A549 (cell line): Measurements from ENCODE around the gene ABI3BP. TPM values are rescaled to one million over a fixed set of nuclear protein-coding genes. Genes with fewer than 3 reads are reported as not detected.
A peak's percentile ranks its signal among the peaks of the same experiment; 100 is the strongest.

Experiments used
- ATAC-seq, 2 experiments: fragments of 200-7000 bp in 1 of 2; fragments of >200 bp in 1 of 2; cut with Nextera tagmentation in 1 of 2; cut with Tn5 transposase in 1 of 2; 3 replicates each; pipeline versions ENCODE4 v1.8.0 to v1.9.1; 2018 to 2020; ENCODE audit warnings: mild to moderate bottlenecking in 1 of 2, moderate library complexity in 1 of 2
- CTCF ChIA-PET: fragments of 300-600 bp; sonication (Branson Sonifier 250); formaldehyde crosslinking; extraction: SDS; loops from one replicate; lab custom pipeline; 2021; ENCODE audit warnings: antibody characterized with exemption, inconsistent platforms; lab: Yijun Ruan, JAX
- POLR2A ChIA-PET: fragments of 350-600 bp; formaldehyde crosslinking; extraction: SDS; loops from one replicate; lab custom pipeline; 2021; ENCODE audit warnings: antibody characterized with exemption, inconsistent platforms; lab: Yijun Ruan, JAX
- DNase-seq, 2 experiments: peaks; one replicate each; pipeline versions ENCODE4 v3.0.0 to v3.0.0-alpha.2; 2011 to 2016; ENCODE audit warnings: low read depth in 1 of 2, low spot score in 1 of 2
- FAIRE-seq: peaks from 2 replicates; lab custom pipeline; 2011; peaks lifted over from hg19 to GRCh38; lab: Jason Lieb, UNC
- H3K27ac ChIP-seq, 2 experiments: fragments of >200 bp; sonication (Bioruptor Twin); formaldehyde crosslinking; 3 replicates each; pipeline ENCODE4 v1.5.1; 2016 to 2017
- H3K4me1 ChIP-seq: fragments of >200 bp; sonication (Bioruptor Twin); formaldehyde crosslinking; 3 replicates; pipeline ENCODE4 v1.6.1; 2016
- H3K4me2 ChIP-seq: fragments of >200 bp; sonication (Bioruptor Twin); formaldehyde crosslinking; 3 replicates; pipeline ENCODE4 v1.6.1; 2016
- H3K4me3 ChIP-seq: fragments of >200 bp; sonication (Bioruptor Twin); formaldehyde crosslinking; 3 replicates; pipeline ENCODE4 v1.5.1; 2016
- H3K9me3 ChIP-seq: fragments of >200 bp; sonication (Bioruptor Twin); formaldehyde crosslinking; 3 replicates; pipeline ENCODE4 v1.6.1; 2016
- BHLHE40 ChIP-seq: IDR thresholded peaks from 2 replicates; pipeline ENCODE4 v1.6.1; 2012; ENCODE audit warnings: low read depth, low read length, inconsistent platforms
- CTCF ChIP-seq: fragments of >200 bp; sonication (Bioruptor Twin); formaldehyde crosslinking; IDR thresholded peaks from 3 replicates; pipeline ENCODE4 v1.5.1; 2016
- ELK1 ChIP-seq: fragments of 150-350 bp; IDR thresholded peaks from 2 replicates; pipeline ENCODE4 v1.6.1; 2014; ENCODE audit warnings: low read depth, mild to moderate bottlenecking, low read length
- FOSL2 ChIP-seq, 2 experiments: fragments of 450-650 bp in 1 of 2; fragments of >200 bp in 1 of 2; sonication (Bioruptor Twin) in 1 of 2; formaldehyde crosslinking; IDR thresholded peaks; 2 replicates each; pipeline versions ENCODE4 v1.5.0 to v1.6.1; 2016 to 2020; ENCODE audit warnings: mild to moderate bottlenecking in 1 of 2, moderate library complexity in 1 of 2
- HDAC2 ChIP-seq: fragments of 200-600 bp; sonication (generic); IDR thresholded peaks from 2 replicates; pipeline ENCODE4 v1.6.1; 2016
- HES2 ChIP-seq: fragments of >200 bp; sonication (Bioruptor Twin); formaldehyde crosslinking; IDR thresholded peaks from 2 replicates; pipeline ENCODE4 v1.6.1; 2016
- HMGXB4 ChIP-seq: fragments of 250-450 bp; sonication (Bioruptor Pico); IDR thresholded peaks from 2 replicates; pipeline ENCODE4 v1.5.0; 2021; ENCODE audit warnings: mild to moderate bottlenecking, moderate library complexity, borderline replicate concordance
- HOXA7 ChIP-seq: fragments of 250-450 bp; sonication (Bioruptor Pico); IDR thresholded peaks from 2 replicates; pipeline ENCODE4 v1.5.0; 2020; ENCODE audit warnings: mild to moderate bottlenecking, moderate library complexity
- JUN ChIP-seq, 2 experiments: fragments of >200 bp; sonication (Bioruptor Twin); formaldehyde crosslinking; IDR thresholded peaks; 2 replicates in 1 of 2; 3 replicates in 1 of 2; pipeline ENCODE4 v1.6.1; 2016 to 2017
- MAZ ChIP-seq: fragments of 150-350 bp; IDR thresholded peaks from 2 replicates; pipeline ENCODE4 v1.6.1; 2014; ENCODE audit warnings: antibody characterized with exemption, low read depth, low read length, borderline replicate concordance
- NFE2L2 ChIP-seq: fragments of 150-350 bp; conservative IDR thresholded peaks from 2 replicates; pipeline ENCODE4 v1.6.1; 2014; ENCODE audit warnings: low read length
- PHF8 ChIP-seq: fragments of 200-600 bp; sonication (generic); IDR thresholded peaks from 2 replicates; pipeline ENCODE4 v1.6.1; 2016; ENCODE audit warnings: low read depth, mild to moderate bottlenecking, antibody characterized with exemption, moderate library complexity, borderline replicate concordance
- POLR2A ChIP-seq: IDR thresholded peaks from 2 replicates; pipeline ENCODE4 v1.6.1; 2012; ENCODE audit warnings: mild to moderate bottlenecking, low read length
- POLR2AphosphoS2 ChIP-seq: conservative IDR thresholded peaks from 2 replicates; pipeline ENCODE4 v1.6.1; 2012; ENCODE audit warnings: low read length, improper control_type of control experiment, inconsistent platforms
- RAD21 ChIP-seq, 2 experiments: fragments of >200 bp in 1 of 2; sonication (Bioruptor Twin) in 1 of 2; formaldehyde crosslinking in 1 of 2; IDR thresholded peaks in 1 of 2; conservative IDR thresholded peaks in 1 of 2; 2 replicates in 1 of 2; 3 replicates in 1 of 2; pipeline ENCODE4 v1.6.1; 2012 to 2018; ENCODE audit warnings: inconsistent platforms in 1 of 2
- REST ChIP-seq: fragments of 200-600 bp; sonication (generic); IDR thresholded peaks from 2 replicates; pipeline ENCODE4 v1.6.1; 2016; ENCODE audit warnings: antibody characterized with exemption, mild to moderate bottlenecking, moderate library complexity
- TP53 ChIP-seq: fragments of 250-450 bp; sonication (Bioruptor Pico); IDR thresholded peaks from 2 replicates; pipeline ENCODE4 v1.5.0; 2021; ENCODE audit warnings: mild to moderate bottlenecking, moderate library complexity
- ZC3H11A ChIP-seq: fragments of 450-650 bp; IDR thresholded peaks from 2 replicates; pipeline ENCODE4 v1.6.1; 2014; ENCODE audit warnings: antibody characterized with exemption, mild to moderate bottlenecking
- ZFP36 ChIP-seq: fragments of 450-650 bp; IDR thresholded peaks from 2 replicates; pipeline ENCODE4 v1.6.1; 2014; ENCODE audit warnings: borderline replicate concordance; ENCODE audit not compliant: partially characterized antibody
- WGBS: methylation state at CpG from one replicate; pipeline ENCODE4 v1.1.6; 2017; ENCODE audit errors: missing lambda C conversion rate; 5-methylcytosine and 5-hydroxymethylcytosine counted together
- polyA plus RNA-seq, 4 experiments: library from polyadenylated mRNA; depleted of rRNA in 3 of 4; stranded (reverse); fragments of >200 nt; fragmentation: RNase III in 1 of 4; extraction: RNeasy Plus Mini Kit Qiagen cat#74134 plus additional on column Dnase treatment in 1 of 4; gene quantifications; 2 replicates in 3 of 4; 3 replicates in 1 of 4; pipeline ENCODE4 v1.2.3, GENCODE V29; 2011 to 2017

Gene ABI3BP
- polyA plus RNA-seq, 2 of the 4 experiments (the other 2 are of a cell fraction) = 1.3 to 1.8 TPM

GRCh38 chr3:101026881-101027280, 33.7 kb upstream of the ABI3BP start:
- ChIA-PET CTCF (interaction anchor here (0.6 to 2.4 kb wide), 2 partner anchors 20 to 169 kb away, joined by 3 to 9 read pairs; no protein-coding TSS in a partner anchor), POLR2A (no interaction called here)
- FAIRE-seq (no peak), ATAC-seq (no peak), DNase-seq (no peak)
- no peak overlapping the region for H3K4me2 ChIP-seq
- H3K9me3 ChIP-seq = peaks cover 14% of the 10 kb centered on the region; the same call in 2 of the 3 replicates
- H3K4me1 ChIP-seq = no peaks in the 10 kb centered on the region
- TF ChIP-seq HMGXB4 (CRISPR knock-in tag) (no peak), ELK1 (no peak), NFE2L2 (no peak), JUN (IDR thresholded peaks at IDR 0.05) (no peak), RAD21 (conservative IDR thresholded peaks at IDR 0.05 in 1 of 2, IDR thresholded peaks at IDR 0.05 in 1 of 2) (no peak)
- WGBS = 31% methylated on average over 2 of the region's 2 CpGs
- H3K4me3 ChIP-seq = no peak overlapping the region
- no peak overlapping the region for H3K27ac ChIP-seq

- Histone ChIP-seq H3K4me3 (no peak overlapping the region), H3K9me3 (peaks cover 8% of the 10 kb centered on the region; the same call in 1 of the 3 replicates), H3K4me1 (no peaks in the 10 kb centered on the region), H3K27ac (no peak overlapping the region), H3K4me2 (no peak overlapping the region)
- WGBS = 59% methylated on average over 2 of the region's 2 CpGs
- ATAC-seq (no peak), FAIRE-seq (no peak), DNase-seq (no peak)
- ChIA-PET POLR2A (no interaction called here), CTCF (interaction anchor here (0.6 to 2.4 kb wide), 4 partner anchors 13 to 170 kb away, joined by 3 to 9 read pairs (median 3); no protein-coding TSS in a partner anchor)
- TF ChIP-seq MAZ (no peak), FOSL2 (IDR thresholded peaks at IDR 0.05) (no peak), FOSL2 (CRISPR knock-in tag; IDR thresholded peaks at IDR 0.05) (no peak), HOXA7 (CRISPR knock-in tag) (no peak)
Measured at GRCh38 chr3:101026244-101026643, 33.0 kb upstream of the ABI3BP start.

- Histone ChIP-seq H3K4me3 (no peak overlapping the region), H3K9me3 (0 out of 3 replicates have a peak, but pooled peaks cover 3% of the 10 kb centered on the region), H3K27ac (no peak overlapping the region), H3K4me1 (peaks cover 8% of the 10 kb centered on the region; the same call in 2 of the 3 replicates), H3K4me2 (no peak overlapping the region)
- WGBS = 66% methylated on average over 3 of the region's 3 CpGs
- no peak for DNase-seq
- ATAC-seq = no peak
- TF ChIP-seq TP53 (no peak), POLR2AphosphoS2 (no peak), HES2 (no peak), BHLHE40 (no peak), MAZ (no peak)
- POLR2A ChIA-PET = no interaction called here
- no peak for FAIRE-seq
- CTCF ChIA-PET = no interaction called here
Measured at GRCh38 chr3:101020351-101021015, 27.3 kb upstream of the ABI3BP start.

GRCh38 chr3:101017017-101017416, 23.8 kb upstream of the ABI3BP start:
- H3K4me2 ChIP-seq = peak overlapping the region; percentile 38; the same call in 1 of the 3 replicates
- no peak for TF ChIP-seq HES2
- no peak for TF ChIP-seq ZFP36
- TF ChIP-seq REST = no peak
- no peak for TF ChIP-seq POLR2A
- TF ChIP-seq CTCF = no peak
- TF ChIP-seq ZC3H11A = no peak
- no peak for TF ChIP-seq HDAC2
- TF ChIP-seq PHF8 = no peak

More at GRCh38 chr3:101017017-101017416, 23.8 kb upstream of the ABI3BP start:
- FAIRE-seq (no peak), ATAC-seq (no peak), DNase-seq (no peak)
- H3K9me3 ChIP-seq = no peaks in the 10 kb centered on the region
- ChIA-PET CTCF (no interaction called here), POLR2A (no interaction called here)
- 37% methylated on average over 1 of the region's 1 CpG for WGBS
- H3K27ac ChIP-seq = no peak overlapping the region
- H3K4me1 ChIP-seq = peaks cover 8% of the 10 kb centered on the region; the same call in 2 of the 3 replicates
- H3K4me3 ChIP-seq = no peak overlapping the region
